Neural progenitor cell (in vitro differentiated cells): ENCODE results near the gene ATP5F1E. TPM values are rescaled to one million over a fixed set of nuclear protein-coding genes. Genes with fewer than 3 reads are reported as not detected.

Experiments
- DNase-seq: peaks from one replicate; pipeline ENCODE4 v3.0.0-alpha.2; 2016; ENCODE audit warnings: low spot score
- H2AFZ ChIP-seq: fragments of 200-600 bp; sonication (generic); replicated peaks from 2 replicates; pipeline ENCODE4 v1.6.1; 2016; ENCODE audit warnings: antibody characterized with exemption
- H3F3A ChIP-seq: fragments of 200-600 bp; sonication (generic); 2 replicates; pipeline ENCODE4 v1.6.1; 2016; ENCODE audit warnings: antibody characterized with exemption, low read depth
- H3K27ac ChIP-seq: fragments of 200-600 bp; sonication (generic); 2 replicates; pipeline ENCODE4 v1.5.1; 2016; ENCODE audit warnings: mild to moderate bottlenecking
- H3K27me3 ChIP-seq: fragments of 200-600 bp; sonication (generic); 2 replicates; pipeline ENCODE4 v1.6.1; 2016; ENCODE audit warnings: mild to moderate bottlenecking, moderate library complexity
- H3K36me3 ChIP-seq: fragments of 200-600 bp; sonication (generic); 2 replicates; pipeline ENCODE4 v1.5.1; 2016
- H3K4me1 ChIP-seq: fragments of 200-600 bp; sonication (generic); 2 replicates; pipeline ENCODE4 v1.6.1; 2016; ENCODE audit warnings: mixed run types
- H3K4me2 ChIP-seq: fragments of 200-600 bp; sonication (generic); 2 replicates; pipeline ENCODE4 v1.6.1; 2016
- H3K4me3 ChIP-seq: fragments of 200-600 bp; sonication (generic); 2 replicates; pipeline ENCODE4 v1.5.1; 2016
- H3K79me2 ChIP-seq: fragments of 200-600 bp; sonication (generic); 2 replicates; pipeline ENCODE4 v1.6.1; 2016; ENCODE audit warnings: low read depth
- H3K9ac ChIP-seq: fragments of 200-600 bp; sonication (generic); 2 replicates; pipeline ENCODE4 v1.6.1; 2016
- H3K9me3 ChIP-seq: fragments of 200-600 bp; sonication (generic); 2 replicates; pipeline ENCODE4 v1.5.1; 2016; ENCODE audit warnings: low read depth
- H4K20me1 ChIP-seq: fragments of 200-600 bp; sonication (generic); 2 replicates; pipeline ENCODE4 v1.6.1; 2016; ENCODE audit warnings: low read depth
- H3K27ac Mint-ChIP-seq: 3 replicates; pipeline ENCODE4 v1.8.0; 2021; ENCODE audit warnings: mixed read lengths
- H3K27me3 Mint-ChIP-seq: 2 replicates; pipeline ENCODE4 v1.8.0; 2022; ENCODE audit warnings: low read depth, mild to moderate bottlenecking, inconsistent platforms, moderate library complexity, mixed read lengths; ENCODE audit not compliant: insufficient read depth
- H3K36me3 Mint-ChIP-seq: 3 replicates; pipeline ENCODE4 v1.8.0; 2021; ENCODE audit warnings: mixed read lengths
- H3K4me1 Mint-ChIP-seq: 3 replicates; pipeline ENCODE4 v1.8.0; 2021; ENCODE audit warnings: mixed read lengths
- H3K4me3 Mint-ChIP-seq: 3 replicates; pipeline ENCODE4 v1.8.0; 2021; ENCODE audit warnings: mild to moderate bottlenecking, moderate library complexity, mixed read lengths
- H3K9me3 Mint-ChIP-seq: 3 replicates; pipeline ENCODE4 v1.8.0; 2020; ENCODE audit warnings: mixed read lengths
- CTCF ChIP-seq: fragments of 200-600 bp; sonication (generic); IDR thresholded peaks from 2 replicates; pipeline ENCODE4 v1.5.1; 2017; ENCODE audit warnings: antibody characterized with exemption, mild to moderate bottlenecking
- EZH2 ChIP-seq: fragments of 200-600 bp; sonication (generic); IDR thresholded peaks from 2 replicates; pipeline ENCODE4 v1.6.1; 2017; ENCODE audit warnings: antibody characterized with exemption, mild to moderate bottlenecking, moderate library complexity
- EZH2phosphoT487 ChIP-seq: fragments of 200-600 bp; sonication (generic); IDR thresholded peaks from 2 replicates; pipeline ENCODE4 v1.6.1; 2017; ENCODE audit warnings: antibody characterized with exemption
- total RNA-seq: library from RNA; depleted of rRNA; stranded (reverse); fragments of >200 nt; gene quantifications from 2 replicates; pipeline ENCODE4 v1.2.3, GENCODE V29; 2015; ENCODE audit warnings: low replicate concordance

Gene ATP5F1E
- total RNA-seq, 1 donor from 2014 or later: 29.7 TPM

- H4K20me1 ChIP-seq: no peaks in the 10 kb centered on the region
- H3K36me3 ChIP-seq: no peaks in the 10 kb centered on the region
- H3K27ac Mint-ChIP-seq: no peak overlapping the region
- H3K27me3 Mint-ChIP-seq: peaks cover 3% of the 10 kb centered on the region
- H3K9ac ChIP-seq: no peak overlapping the region
- no peak overlapping the region for H3K4me2 ChIP-seq
- H2AFZ ChIP-seq: no peak overlapping the region
- H3K4me3 ChIP-seq: no peak overlapping the region
- H3K4me1 Mint-ChIP-seq: peaks cover 22% of the 10 kb centered on the region
- H3K79me2 ChIP-seq: no peaks in the 10 kb centered on the region
- H3K36me3 Mint-ChIP-seq: no peaks in the 10 kb centered on the region
- no peaks in the 10 kb centered on the region for H3K9me3 Mint-ChIP-seq
- H3K4me3 Mint-ChIP-seq: no peak overlapping the region
- no peaks in the 10 kb centered on the region for H3K4me1 ChIP-seq
- TF ChIP-seq EZH2 (no peak), EZH2phosphoT487 (no peak), CTCF (no peak)
- H3F3A ChIP-seq: no peaks in the 10 kb centered on the region
- no peaks in the 10 kb centered on the region for H3K9me3 ChIP-seq
- H3K27ac ChIP-seq: no peak overlapping the region
- DNase-seq: no peak
- H3K27me3 ChIP-seq: no peaks in the 10 kb centered on the region
Observed at GRCh38 chr20:59062081-59062480, 29.9 kb upstream of the ATP5F1E start.

- H3K4me3 ChIP-seq: no peak overlapping the region
- no peak overlapping the region for H3K27ac ChIP-seq
- no peak for DNase-seq
- H4K20me1 ChIP-seq: no peaks in the 10 kb centered on the region
- no peak overlapping the region for H3K27ac Mint-ChIP-seq
- H3K36me3 Mint-ChIP-seq: no peaks in the 10 kb centered on the region
- no peak overlapping the region for H2AFZ ChIP-seq
- H3K27me3 Mint-ChIP-seq: peaks cover 3% of the 10 kb centered on the region
- H3K9me3 Mint-ChIP-seq: no peaks in the 10 kb centered on the region
- no peak overlapping the region for H3K4me2 ChIP-seq
- H3K4me1 ChIP-seq: no peaks in the 10 kb centered on the region
- no peak overlapping the region for H3K9ac ChIP-seq
- no peaks in the 10 kb centered on the region for H3K79me2 ChIP-seq
- peaks cover 14% of the 10 kb centered on the region for H3K27me3 ChIP-seq
- no peak overlapping the region for H3K4me3 Mint-ChIP-seq
- no peaks in the 10 kb centered on the region for H3K36me3 ChIP-seq
- no peaks in the 10 kb centered on the region for H3F3A ChIP-seq
- no peaks in the 10 kb centered on the region for H3K4me1 Mint-ChIP-seq
- no peaks in the 10 kb centered on the region for H3K9me3 ChIP-seq
- TF ChIP-seq CTCF: peak; percentile 3
- no peak for TF ChIP-seq EZH2
Observed at GRCh38 chr20:59055302-59055701, 23.2 kb upstream of the ATP5F1E start.

- no peak for DNase-seq
- H2AFZ ChIP-seq: no peak overlapping the region
- peaks cover 23% of the 10 kb centered on the region for H3K27me3 ChIP-seq
- no peak overlapping the region for H3K4me2 ChIP-seq
- no peaks in the 10 kb centered on the region for H3K79me2 ChIP-seq
- TF ChIP-seq EZH2phosphoT487: no peak
- no peak for TF ChIP-seq EZH2
- no peak for TF ChIP-seq CTCF
- Mint-ChIP-seq H3K4me3 (no peak overlapping the region), H3K4me1 (no peaks in the 10 kb centered on the region), H3K36me3 (no peaks in the 10 kb centered on the region), H3K9me3 (no peaks in the 10 kb centered on the region), H3K27ac (no peak overlapping the region), H3K27me3 (no peaks in the 10 kb centered on the region)
- no peaks in the 10 kb centered on the region for H3K9me3 ChIP-seq
- no peak overlapping the region for H3K9ac ChIP-seq
- H3K4me3 ChIP-seq: no peak overlapping the region
- no peak overlapping the region for H3K27ac ChIP-seq
- no peaks in the 10 kb centered on the region for H3F3A ChIP-seq
- H3K4me1 ChIP-seq: no peaks in the 10 kb centered on the region
- no peaks in the 10 kb centered on the region for H3K36me3 ChIP-seq
- H4K20me1 ChIP-seq: no peaks in the 10 kb centered on the region
Observed at GRCh38 chr20:59051666-59052185, 19.6 kb upstream of the ATP5F1E start.
